Lung (tissue), 12 donors: Measurements from ENCODE around the gene TRIM17. TPM values are rescaled to one million over a fixed set of nuclear protein-coding genes. Genes with fewer than 3 reads are reported as not detected.

ENCODE experiments used
- ATAC-seq: fragments of 200-7000 bp; cut with Tn5 transposase; one replicate; pipeline ENCODE4 v1.9.1; 2020; ENCODE audit warnings: moderate number of reproducible peaks; ENCODE audit not compliant: insufficient read depth, low FRiP score
- DNase-seq, 3 donors: peaks; one replicate each; pipeline ENCODE4 v3.0.0-alpha.2; 2013 to 2017
- H3K27ac ChIP-seq, 2 donors: one replicate each; pipeline ENCODE4 v1.5.1; 2013; ENCODE audit warnings: mild to moderate bottlenecking in 2 of 2, moderate library complexity in 2 of 2, control low read depth in 1 of 2, inconsistent platforms in 1 of 2, low read depth in 1 of 2, low read length in 1 of 2
- H3K27me3 ChIP-seq, 3 donors: one replicate each; pipeline ENCODE4 v1.5.1; 2013; ENCODE audit warnings: low read length in 2 of 3; ENCODE audit not compliant: control insufficient read depth in 3 of 3, insufficient read depth in 3 of 3
- H3K36me3 ChIP-seq, 4 donors: one replicate each; pipeline ENCODE4 v1.5.1; 2013; ENCODE audit warnings: low read length in 4 of 4, mild to moderate bottlenecking in 1 of 4, moderate library complexity in 1 of 4; ENCODE audit not compliant: control insufficient read depth in 4 of 4, insufficient read depth in 4 of 4
- H3K4me1 ChIP-seq, 5 donors: one replicate each; pipeline ENCODE4 v1.5.1; 2013; ENCODE audit warnings: low read length in 5 of 5, mild to moderate bottlenecking in 2 of 5, moderate library complexity in 1 of 5; ENCODE audit not compliant: control insufficient read depth in 5 of 5, insufficient read depth in 5 of 5
- H3K4me3 ChIP-seq: one replicate; pipeline ENCODE4 v1.5.1; 2013; ENCODE audit warnings: mild to moderate bottlenecking, control low read depth, moderate library complexity
- H3K9ac ChIP-seq, 2 donors: one replicate each; pipeline ENCODE4 v1.5.1; 2013; ENCODE audit warnings: low read length in 2 of 2, control low read depth in 1 of 2; ENCODE audit not compliant: insufficient read depth in 1 of 2
- H3K9me3 ChIP-seq, 4 donors: one replicate each; pipeline ENCODE4 v1.5.1; 2013; ENCODE audit warnings: low read length in 3 of 4, mild to moderate bottlenecking in 1 of 4, moderate library complexity in 1 of 4; ENCODE audit not compliant: control insufficient read depth in 4 of 4, insufficient read depth in 3 of 4
- WGBS, 2 donors: extraction: QIAGEN DNeasy Blood & Tissue Kit; methylation state at CpG; one replicate each; pipeline ENCODE4 v1.1.7; 2013; 5-methylcytosine and 5-hydroxymethylcytosine counted together
- polyA plus RNA-seq, 2 donors: library from polyadenylated mRNA; stranded (reverse); fragments of 200-250 nt; gene quantifications; one replicate each; pipeline ENCODE4 v1.2.1, GENCODE V29; 2013
- total RNA-seq, 2 donors: library from RNA; depleted of rRNA in 1 of 2; stranded (reverse); fragments of >200 nt in 1 of 2; gene quantifications; one replicate each; pipeline ENCODE4 v1.2.1, GENCODE V29; 2014 to 2021
- TF ChIP-seq, protein P1 (sequence below): IDR thresholded peaks from 2 replicates; pipeline ENCODE4 v1.5.1; 2012; ENCODE audit warnings: mild to moderate bottlenecking; ENCODE audit errors: control extremely low read depth, extremely low read depth
- donor health status: control.
- donor health status: control.
- donor health status: Bipolar disorder and iron deficiency.
- donor health status: healthy.
- donor health status: DM: yes; HTN: yes; CAD: no.

The TRIM17 gene
- total and polyA plus RNA-seq, 4 donors: 1.0 to 3.3 (median 1.8) TPM

DNA sequence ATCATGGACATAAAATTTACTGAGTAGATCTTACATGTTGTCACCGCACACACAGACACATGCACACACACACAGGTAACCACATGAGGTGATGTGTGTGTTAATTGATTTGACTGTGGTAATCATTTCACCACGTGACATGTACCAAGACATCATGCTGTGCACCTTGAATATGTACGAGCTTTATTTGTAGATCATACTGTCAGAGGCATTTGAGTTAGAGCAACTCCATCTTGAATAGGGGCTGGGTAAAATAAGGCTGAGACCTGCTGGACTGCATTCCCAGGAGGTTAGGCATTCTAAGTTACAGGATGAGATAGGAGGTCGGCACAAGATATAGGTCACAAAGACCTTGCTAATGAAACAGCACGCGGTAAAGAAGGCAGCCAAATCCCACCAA lies 31.7 kb upstream of the TRIM17 start:
- Histone ChIP-seq H3K36me3 (no peaks in the 10 kb centered on the region), H3K4me3 (no peak overlapping the region), H3K4me1 (peaks cover 0 to 14% (median 0%) of the 10 kb centered on the region in 5 donors), H3K9ac (no peak overlapping the region), H3K27me3 (peaks cover 0 to 33% (median 11%) of the 10 kb centered on the region in 3 donors), H3K9me3 (peaks cover 0 to under 1% (median 0%) of the 10 kb centered on the region in 4 donors), H3K27ac (no peak overlapping the region)
- ATAC-seq (no peak), DNase-seq (no peak)
- whole genome bisulfite sequencing, 2 donors: 80 to 82% methylated on average over 6 of the region's 6 CpGs
- TF ChIP-seq, protein P1, sequence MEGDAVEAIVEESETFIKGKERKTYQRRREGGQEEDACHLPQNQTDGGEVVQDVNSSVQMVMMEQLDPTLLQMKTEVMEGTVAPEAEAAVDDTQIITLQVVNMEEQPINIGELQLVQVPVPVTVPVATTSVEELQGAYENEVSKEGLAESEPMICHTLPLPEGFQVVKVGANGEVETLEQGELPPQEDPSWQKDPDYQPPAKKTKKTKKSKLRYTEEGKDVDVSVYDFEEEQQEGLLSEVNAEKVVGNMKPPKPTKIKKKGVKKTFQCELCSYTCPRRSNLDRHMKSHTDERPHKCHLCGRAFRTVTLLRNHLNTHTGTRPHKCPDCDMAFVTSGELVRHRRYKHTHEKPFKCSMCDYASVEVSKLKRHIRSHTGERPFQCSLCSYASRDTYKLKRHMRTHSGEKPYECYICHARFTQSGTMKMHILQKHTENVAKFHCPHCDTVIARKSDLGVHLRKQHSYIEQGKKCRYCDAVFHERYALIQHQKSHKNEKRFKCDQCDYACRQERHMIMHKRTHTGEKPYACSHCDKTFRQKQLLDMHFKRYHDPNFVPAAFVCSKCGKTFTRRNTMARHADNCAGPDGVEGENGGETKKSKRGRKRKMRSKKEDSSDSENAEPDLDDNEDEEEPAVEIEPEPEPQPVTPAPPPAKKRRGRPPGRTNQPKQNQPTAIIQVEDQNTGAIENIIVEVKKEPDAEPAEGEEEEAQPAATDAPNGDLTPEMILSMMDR: no peak

DNA sequence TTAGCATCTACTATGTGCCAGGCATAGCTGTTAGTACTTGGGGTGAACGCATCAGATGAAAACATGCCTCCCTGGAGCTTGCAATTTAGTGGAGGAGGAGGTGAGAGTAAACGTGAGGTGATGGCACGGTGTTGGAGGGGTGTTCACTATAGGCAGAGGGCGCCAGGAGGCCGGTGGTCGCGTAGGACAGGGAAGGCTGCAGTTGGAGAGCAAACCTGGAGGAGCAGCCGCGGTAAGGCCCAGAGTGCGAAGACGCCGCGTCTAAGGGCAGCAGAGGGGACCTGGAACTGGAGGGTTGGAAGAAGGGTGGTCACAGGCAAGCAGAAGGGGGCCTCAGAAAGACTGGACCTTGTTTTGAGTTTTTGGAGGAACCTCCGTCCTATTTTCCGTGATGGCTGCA lies 30.2 kb upstream of the TRIM17 start:
- H3K36me3 ChIP-seq: no peaks in the 10 kb centered on the region
- TF ChIP-seq, protein P1: no peak
- DNase-seq (no peak), ATAC-seq (no peak)
- WGBS, 2 donors: 42 to 62% methylated on average over 15 of the region's 15 CpGs
- H3K9me3 ChIP-seq: peaks cover 0 to 2% (median 0%) of the 10 kb centered on the region in 4 donors
- peaks cover 0 to 14% (median 0%) of the 10 kb centered on the region in 5 donors for H3K4me1 ChIP-seq
- no peak overlapping the region for H3K9ac ChIP-seq
- peaks cover 0 to 33% (median 11%) of the 10 kb centered on the region in 3 donors for H3K27me3 ChIP-seq
- no peak overlapping the region for H3K27ac ChIP-seq
- no peak overlapping the region for H3K4me3 ChIP-seq

DNA sequence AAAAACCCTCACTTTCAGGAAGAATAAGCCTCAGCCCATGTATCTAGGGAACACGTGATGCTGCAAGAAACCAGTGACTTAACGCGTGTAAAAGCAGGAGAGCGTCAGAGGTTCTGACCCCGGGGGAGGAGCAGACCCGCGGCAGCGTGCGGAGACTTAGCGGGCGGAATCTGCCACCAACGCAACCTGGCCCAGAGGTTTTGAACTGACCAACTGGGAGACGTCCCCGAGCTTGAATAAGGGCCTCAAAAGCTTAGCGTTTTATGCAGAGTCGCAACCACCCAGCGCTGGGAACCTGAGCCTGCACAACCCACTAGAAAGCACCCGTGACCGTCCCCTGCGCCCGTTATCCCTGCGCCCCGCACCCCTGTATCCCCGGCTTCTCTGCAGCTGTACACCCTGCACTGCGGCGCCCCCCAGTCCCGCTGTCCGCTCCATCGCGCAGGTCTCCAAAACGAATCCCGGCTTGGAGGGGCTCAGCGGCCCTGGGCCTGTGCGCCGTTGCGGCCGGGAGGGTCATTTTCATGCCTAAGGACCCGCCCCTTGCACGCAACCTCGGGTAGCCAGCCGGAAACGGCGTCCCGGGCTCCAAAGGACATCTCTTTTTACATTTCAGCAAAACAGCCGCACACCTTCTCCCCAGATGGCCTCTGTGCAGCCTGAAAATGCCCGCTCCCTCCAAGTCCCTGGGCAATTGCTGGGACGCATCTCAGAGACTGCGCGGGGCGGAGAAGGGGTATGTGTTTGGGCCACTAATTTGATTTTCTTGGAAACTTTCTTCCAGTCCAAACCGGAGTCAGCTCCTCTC lies 29.4 kb upstream of the TRIM17 start:
- Histone ChIP-seq H3K9ac (no peak overlapping the region), H3K4me1 (peaks cover 0 to 14% (median 0%) of the 10 kb centered on the region in 5 donors), H3K27me3 (peaks cover 3 to 33% (median 11%) of the 10 kb centered on the region in 3 donors), H3K27ac (no peak overlapping the region), H3K9me3 (peaks cover 0 to 2% (median 0%) of the 10 kb centered on the region in 4 donors), H3K4me3 (no peak overlapping the region), H3K36me3 (no peaks in the 10 kb centered on the region)
- ATAC-seq (no peak), DNase-seq (peak; percentile 58 to 74 (median 65))
- WGBS, 2 donors: 6% methylated on average over 50 to 51 of the region's 51 CpGs
- TF ChIP-seq, protein P1: no peak
